ENCODE results near the gene CFAP54. TPM values are rescaled to one million over a fixed set of nuclear protein-coding genes. Genes with fewer than 3 reads are reported as not detected.

Gene CFAP54
- polyA plus RNA-seq, 1 of the 3 experiments (the other 2 are of a cell fraction): 0.87 TPM

DNA sequence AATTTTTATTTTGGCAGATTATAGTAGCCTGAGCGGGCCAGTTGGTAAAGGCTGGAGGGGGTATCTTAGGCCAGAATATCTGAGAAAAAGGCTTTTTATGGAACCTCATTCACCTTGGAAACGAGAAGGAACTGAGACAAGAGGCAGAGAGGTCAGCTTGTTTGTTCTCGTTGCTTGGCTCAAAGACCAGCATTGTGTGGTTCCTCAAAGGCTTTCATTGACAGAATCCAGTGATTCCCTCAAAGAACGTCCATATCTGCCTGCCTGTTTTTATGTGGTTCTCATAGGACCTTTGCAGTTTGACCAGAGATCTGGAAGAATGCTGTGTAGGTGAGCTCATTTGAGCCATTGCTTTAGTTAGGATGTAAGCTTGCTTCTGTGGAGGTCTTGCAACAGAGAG, 117.3 kb downstream of the CFAP54 start:
- TF ChIP-seq SIN3A (IDR thresholded peaks at IDR 0.05; ENCODE audit: borderline replicate concordance, low read depth, low read length): no peak
- TF ChIP-seq, protein P1, sequence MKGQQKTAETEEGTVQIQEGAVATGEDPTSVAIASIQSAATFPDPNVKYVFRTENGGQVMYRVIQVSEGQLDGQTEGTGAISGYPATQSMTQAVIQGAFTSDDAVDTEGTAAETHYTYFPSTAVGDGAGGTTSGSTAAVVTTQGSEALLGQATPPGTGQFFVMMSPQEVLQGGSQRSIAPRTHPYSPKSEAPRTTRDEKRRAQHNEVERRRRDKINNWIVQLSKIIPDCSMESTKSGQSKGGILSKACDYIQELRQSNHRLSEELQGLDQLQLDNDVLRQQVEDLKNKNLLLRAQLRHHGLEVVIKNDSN (IDR thresholded peaks at IDR 0.05; ENCODE audit: borderline replicate concordance, low read depth): no peak
- TF ChIP-seq CHD2 (IDR thresholded peaks at IDR 0.05; ENCODE audit: low read length, partially characterized antibody): no peak
- TF ChIP-seq TAF1 (IDR thresholded peaks at IDR 0.05; ENCODE audit: borderline replicate concordance, low read depth, low read length): no peak
- TF ChIP-seq, protein P2, sequence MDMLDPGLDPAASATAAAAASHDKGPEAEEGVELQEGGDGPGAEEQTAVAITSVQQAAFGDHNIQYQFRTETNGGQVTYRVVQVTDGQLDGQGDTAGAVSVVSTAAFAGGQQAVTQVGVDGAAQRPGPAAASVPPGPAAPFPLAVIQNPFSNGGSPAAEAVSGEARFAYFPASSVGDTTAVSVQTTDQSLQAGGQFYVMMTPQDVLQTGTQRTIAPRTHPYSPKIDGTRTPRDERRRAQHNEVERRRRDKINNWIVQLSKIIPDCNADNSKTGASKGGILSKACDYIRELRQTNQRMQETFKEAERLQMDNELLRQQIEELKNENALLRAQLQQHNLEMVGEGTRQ (IDR thresholded peaks at IDR 0.05; ENCODE audit: borderline replicate concordance, low read depth, low read length): no peak
- no peak for TF ChIP-seq MXI1 (IDR thresholded peaks at IDR 0.05; ENCODE audit: low read depth, low read length)
- no peak for TF ChIP-seq SMC3 (IDR thresholded peaks at IDR 0.05; ENCODE audit: low read depth, low read length)
- TF ChIP-seq GATA2 (CRISPR knock-in tag; IDR thresholded peaks at IDR 0.05): no peak
- TF ChIP-seq NFIC (IDR thresholded peaks at IDR 0.05; ENCODE audit: borderline replicate concordance): no peak
- Histone ChIP-seq H3K9me2 (no peaks in the 10 kb centered on the region), H3K27ac (ENCODE audit: low read depth in 2 of 2, low read length in 1 of 2) (no peak overlapping the region), H4K20me1 (ENCODE audit: insufficient read depth) (no peaks in the 10 kb centered on the region), H3K4me3 (ENCODE audit: low read depth in 2 of 2, low read length in 1 of 2) (no peak overlapping the region), H3K27me3 (ENCODE audit: insufficient read depth) (no peaks in the 10 kb centered on the region), H3K4me2 (no peak overlapping the region), H3F3A (replicated peaks; ENCODE audit: insufficient read depth) (no peaks in the 10 kb centered on the region), H3K79me2 (ENCODE audit: insufficient read depth) (no peaks in the 10 kb centered on the region), H3K36me3 (replicated peaks in 1 of 2; ENCODE audit: control insufficient read depth in 1 of 2, insufficient read depth in 2 of 2, low read length in 1 of 2) (no peaks in the 10 kb centered on the region), H3K9me3 (no peaks in the 10 kb centered on the region), H3K4me1 (ENCODE audit: control insufficient read depth in 1 of 2, insufficient read depth in 2 of 2, low read depth in 1 of 2, low read length in 1 of 2) (no peaks in the 10 kb centered on the region), H3K9ac (no peak overlapping the region), H2AFZ (ENCODE audit: low read depth) (no peak overlapping the region)
- ChIA-PET CTCF (no interaction called here), POLR2A (no interaction called here)
- WGBS (ENCODE audit: low lambda C conversion rate): 11% methylated on average over 4 of the region's 4 CpGs
- no peak for DNase-seq

DNA sequence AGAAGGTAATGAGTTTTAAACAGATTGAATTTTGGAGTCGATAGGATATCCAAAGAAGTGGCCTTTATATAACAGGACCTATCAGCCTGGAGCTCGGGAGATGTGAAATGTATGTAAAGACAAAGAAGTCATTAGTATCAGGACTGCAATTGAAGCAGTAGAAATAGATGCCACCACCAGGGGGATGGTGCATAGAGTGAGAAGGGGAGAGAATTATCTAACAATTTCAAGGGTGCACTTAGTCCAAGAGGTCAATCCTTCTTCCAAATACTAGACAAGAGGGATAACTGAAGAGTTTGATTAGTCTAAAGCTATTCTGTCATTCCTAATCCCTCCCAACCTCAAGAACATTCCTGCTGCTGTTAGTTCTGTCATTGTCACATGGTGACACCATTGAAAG, 127.8 kb downstream of the CFAP54 start:
- WGBS (ENCODE audit: low lambda C conversion rate): 18% methylated on average over 2 of the region's 2 CpGs
- Histone ChIP-seq H3K36me3 (replicated peaks in 1 of 2; ENCODE audit: control insufficient read depth in 1 of 2, insufficient read depth in 2 of 2, low read length in 1 of 2) (no peaks in the 10 kb centered on the region), H3K27ac (ENCODE audit: low read depth in 2 of 2, low read length in 1 of 2) (no peak overlapping the region), H3K9ac (no peak overlapping the region), H3K4me3 (ENCODE audit: low read depth in 2 of 2, low read length in 1 of 2) (no peak overlapping the region), H3K9me3 (no peaks in the 10 kb centered on the region), H3K9me2 (no peaks in the 10 kb centered on the region), H2AFZ (ENCODE audit: low read depth) (no peak overlapping the region), H3K79me2 (ENCODE audit: insufficient read depth) (no peaks in the 10 kb centered on the region), H3K27me3 (ENCODE audit: insufficient read depth) (no peaks in the 10 kb centered on the region), H3F3A (replicated peaks; ENCODE audit: insufficient read depth) (no peaks in the 10 kb centered on the region), H3K4me2 (no peak overlapping the region), H3K4me1 (ENCODE audit: control insufficient read depth in 1 of 2, insufficient read depth in 2 of 2, low read depth in 1 of 2, low read length in 1 of 2) (no peaks in the 10 kb centered on the region), H4K20me1 (ENCODE audit: insufficient read depth) (no peaks in the 10 kb centered on the region)
- POLR2A ChIA-PET: no interaction called here
- TF ChIP-seq, protein P2 (IDR thresholded peaks at IDR 0.05; ENCODE audit: borderline replicate concordance, low read depth, low read length): no peak
- TF ChIP-seq MEF2A (IDR thresholded peaks at IDR 0.05; ENCODE audit: borderline replicate concordance, low read depth) (no peak), POLR2AphosphoS5 (IDR thresholded peaks at IDR 0.05; ENCODE audit: low read depth, low read length) (no peak), EZH2phosphoT487 (IDR thresholded peaks at IDR 0.05; ENCODE audit: borderline replicate concordance, low read depth) (no peak)
- TF ChIP-seq, protein P3, sequence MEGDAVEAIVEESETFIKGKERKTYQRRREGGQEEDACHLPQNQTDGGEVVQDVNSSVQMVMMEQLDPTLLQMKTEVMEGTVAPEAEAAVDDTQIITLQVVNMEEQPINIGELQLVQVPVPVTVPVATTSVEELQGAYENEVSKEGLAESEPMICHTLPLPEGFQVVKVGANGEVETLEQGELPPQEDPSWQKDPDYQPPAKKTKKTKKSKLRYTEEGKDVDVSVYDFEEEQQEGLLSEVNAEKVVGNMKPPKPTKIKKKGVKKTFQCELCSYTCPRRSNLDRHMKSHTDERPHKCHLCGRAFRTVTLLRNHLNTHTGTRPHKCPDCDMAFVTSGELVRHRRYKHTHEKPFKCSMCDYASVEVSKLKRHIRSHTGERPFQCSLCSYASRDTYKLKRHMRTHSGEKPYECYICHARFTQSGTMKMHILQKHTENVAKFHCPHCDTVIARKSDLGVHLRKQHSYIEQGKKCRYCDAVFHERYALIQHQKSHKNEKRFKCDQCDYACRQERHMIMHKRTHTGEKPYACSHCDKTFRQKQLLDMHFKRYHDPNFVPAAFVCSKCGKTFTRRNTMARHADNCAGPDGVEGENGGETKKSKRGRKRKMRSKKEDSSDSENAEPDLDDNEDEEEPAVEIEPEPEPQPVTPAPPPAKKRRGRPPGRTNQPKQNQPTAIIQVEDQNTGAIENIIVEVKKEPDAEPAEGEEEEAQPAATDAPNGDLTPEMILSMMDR (IDR thresholded peaks at IDR 0.05): peak; percentile 31; the same call in 1 of the 2 replicates
- CTCF ChIA-PET: interaction anchor here (1.0 to 1.1 kb wide), 2 partner anchors 10 to 531 kb away, joined by 3 to 4 read pairs; no protein-coding TSS in a partner anchor
- no peak for DNase-seq
